ENCODE results near the gene ADAP1.

The ADAP1 gene

DNA sequence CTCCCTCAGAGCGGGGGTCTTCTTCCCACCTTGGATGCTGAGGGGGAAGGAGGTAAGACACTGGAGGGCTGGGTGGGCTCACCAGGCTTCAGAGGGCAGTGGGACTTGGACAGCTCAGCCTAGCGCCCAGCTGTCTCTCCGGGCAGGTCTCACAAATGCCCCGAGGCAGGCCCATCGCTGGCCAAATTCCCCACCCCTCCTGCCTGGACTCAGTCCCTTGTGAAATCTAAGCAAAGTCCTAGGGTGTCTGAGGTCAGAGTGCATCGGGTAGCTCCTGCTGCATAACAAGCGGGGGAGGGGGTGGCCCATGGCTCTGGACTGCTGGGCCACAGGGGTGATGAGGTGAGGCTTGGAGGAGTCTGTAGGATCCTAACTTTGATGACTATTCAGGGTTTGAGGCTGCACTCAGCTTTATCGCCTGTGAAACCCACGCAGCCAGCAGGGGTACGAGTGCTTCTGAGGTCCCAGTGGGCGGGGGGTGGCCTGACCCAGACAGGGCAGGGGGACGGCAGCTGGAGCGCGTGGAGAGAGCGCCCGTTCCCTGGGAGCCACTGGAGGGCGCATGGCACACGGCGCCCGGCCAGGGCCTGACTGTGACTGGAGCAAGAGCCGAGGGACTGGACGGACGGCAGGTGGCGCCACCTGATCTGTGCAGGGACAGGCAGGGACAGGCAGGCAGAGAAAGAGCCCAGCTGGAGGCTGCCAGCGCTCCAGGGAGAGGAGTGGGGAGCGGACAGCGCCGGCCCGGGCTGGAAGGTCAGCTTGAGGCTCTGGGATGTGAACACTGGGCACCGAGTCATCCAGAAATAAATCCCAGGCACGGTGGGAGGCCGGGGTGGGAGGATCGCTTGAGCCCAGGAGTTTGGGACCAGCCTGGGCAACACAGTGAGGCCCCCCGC, 38.5 kb upstream of the ADAP1 start:
- H3F3A ChIP-seq (ENCODE audit: insufficient read depth): peaks cover 11% of the 10 kb centered on the region; the same call in 1 of the 2 replicates
- H3K27me3 ChIP-seq (ENCODE audit: low read length): no peaks in the 10 kb centered on the region
- no peak overlapping the region for H3K4me3 ChIP-seq (ENCODE audit: insufficient read depth, low read length, poor library complexity, severe bottlenecking)
- H3K79me2 ChIP-seq (ENCODE audit: insufficient read depth, low read length): no peaks in the 10 kb centered on the region
- H3K36me3 ChIP-seq (ENCODE audit: low read length): no peaks in the 10 kb centered on the region
- H2AFZ ChIP-seq (ENCODE audit: low read depth, low read length, severe bottlenecking): no peak overlapping the region
- H3K9ac ChIP-seq (ENCODE audit: low read length): no peak overlapping the region
- H3K27ac ChIP-seq (ENCODE audit: low read depth, low read length): no peak overlapping the region
- H4K20me1 ChIP-seq (ENCODE audit: low read depth, low read length): no peaks in the 10 kb centered on the region
- TF ChIP-seq EZH2phosphoT487 (conservative IDR thresholded peaks at IDR 0.05; ENCODE audit: low read length): no peak
- TF ChIP-seq, protein P1, sequence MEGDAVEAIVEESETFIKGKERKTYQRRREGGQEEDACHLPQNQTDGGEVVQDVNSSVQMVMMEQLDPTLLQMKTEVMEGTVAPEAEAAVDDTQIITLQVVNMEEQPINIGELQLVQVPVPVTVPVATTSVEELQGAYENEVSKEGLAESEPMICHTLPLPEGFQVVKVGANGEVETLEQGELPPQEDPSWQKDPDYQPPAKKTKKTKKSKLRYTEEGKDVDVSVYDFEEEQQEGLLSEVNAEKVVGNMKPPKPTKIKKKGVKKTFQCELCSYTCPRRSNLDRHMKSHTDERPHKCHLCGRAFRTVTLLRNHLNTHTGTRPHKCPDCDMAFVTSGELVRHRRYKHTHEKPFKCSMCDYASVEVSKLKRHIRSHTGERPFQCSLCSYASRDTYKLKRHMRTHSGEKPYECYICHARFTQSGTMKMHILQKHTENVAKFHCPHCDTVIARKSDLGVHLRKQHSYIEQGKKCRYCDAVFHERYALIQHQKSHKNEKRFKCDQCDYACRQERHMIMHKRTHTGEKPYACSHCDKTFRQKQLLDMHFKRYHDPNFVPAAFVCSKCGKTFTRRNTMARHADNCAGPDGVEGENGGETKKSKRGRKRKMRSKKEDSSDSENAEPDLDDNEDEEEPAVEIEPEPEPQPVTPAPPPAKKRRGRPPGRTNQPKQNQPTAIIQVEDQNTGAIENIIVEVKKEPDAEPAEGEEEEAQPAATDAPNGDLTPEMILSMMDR (IDR thresholded peaks at IDR 0.05; ENCODE audit: insufficient read depth, low read length, poor library complexity, severe bottlenecking): peak; percentile 100
- H3K9me2 ChIP-seq (replicated peaks; ENCODE audit: insufficient read depth, low read length): no peaks in the 10 kb centered on the region
- no peak overlapping the region for H3K4me2 ChIP-seq (ENCODE audit: low read depth, low read length, poor library complexity, severe bottlenecking)
- no peaks in the 10 kb centered on the region for H3K9me3 ChIP-seq (ENCODE audit: insufficient read depth, low read length)

DNA sequence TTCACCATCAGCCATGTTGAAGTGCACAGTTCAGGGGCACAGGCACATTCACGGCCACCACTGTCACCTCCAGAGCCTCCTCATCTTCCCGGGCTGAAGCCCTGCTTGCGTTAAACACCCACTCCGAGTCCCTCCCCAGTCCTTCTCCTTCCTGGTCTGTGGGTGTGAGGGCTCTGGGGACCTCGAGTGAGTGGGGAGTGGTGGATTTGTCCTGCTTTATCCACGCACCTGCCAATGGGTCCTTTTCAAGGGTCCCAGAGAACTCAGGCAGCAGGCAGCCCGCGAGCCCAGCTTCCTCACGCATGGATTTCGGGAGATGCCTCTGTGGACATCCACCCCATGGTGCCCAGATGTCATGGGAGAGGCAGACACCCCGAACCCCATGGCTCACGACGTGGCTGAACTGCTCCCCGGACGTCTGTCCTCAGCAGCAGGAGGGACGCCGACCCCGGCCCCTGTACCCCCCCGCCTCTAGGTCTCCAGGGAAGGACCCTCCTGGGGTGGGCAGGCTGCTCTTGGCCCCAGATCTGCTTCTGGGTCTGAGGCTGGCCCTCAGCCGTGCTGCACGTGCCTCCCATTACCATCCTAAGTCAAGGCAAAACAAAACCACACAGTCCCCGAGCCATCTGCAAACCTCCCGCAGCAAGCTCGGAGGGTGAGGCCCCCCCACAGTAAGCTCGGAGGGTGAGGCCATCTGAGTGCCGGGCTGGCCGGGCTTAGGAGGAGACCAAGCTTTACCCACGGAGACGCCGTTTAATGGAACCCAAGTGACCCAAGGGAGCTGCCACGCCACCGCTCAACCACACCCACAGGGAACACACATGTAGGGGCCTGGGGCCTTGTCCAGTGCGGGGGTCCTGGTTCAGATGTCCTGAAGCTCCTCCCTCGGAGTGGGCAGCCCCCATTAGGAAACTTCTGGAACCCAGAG, 37.5 kb upstream of the ADAP1 start:
- Histone ChIP-seq H3K36me3 (ENCODE audit: low read length) (no peaks in the 10 kb centered on the region), H3K9me2 (replicated peaks; ENCODE audit: insufficient read depth, low read length) (no peaks in the 10 kb centered on the region), H3K27me3 (ENCODE audit: low read length) (no peaks in the 10 kb centered on the region), H4K20me1 (ENCODE audit: low read depth, low read length) (no peaks in the 10 kb centered on the region), H3K79me2 (ENCODE audit: insufficient read depth, low read length) (no peaks in the 10 kb centered on the region), H3K4me2 (ENCODE audit: low read depth, low read length, poor library complexity, severe bottlenecking) (no peak overlapping the region), H3K9ac (ENCODE audit: low read length) (no peak overlapping the region), H3F3A (ENCODE audit: insufficient read depth) (peaks cover 11% of the 10 kb centered on the region; the same call in 1 of the 2 replicates), H2AFZ (ENCODE audit: low read depth, low read length, severe bottlenecking) (no peak overlapping the region), H3K27ac (ENCODE audit: low read depth, low read length) (no peak overlapping the region), H3K9me3 (ENCODE audit: insufficient read depth, low read length) (no peaks in the 10 kb centered on the region), H3K4me3 (ENCODE audit: insufficient read depth, low read length, poor library complexity, severe bottlenecking) (no peak overlapping the region)
- TF ChIP-seq, protein P1 (IDR thresholded peaks at IDR 0.05; ENCODE audit: insufficient read depth, low read length, poor library complexity, severe bottlenecking): no peak
- TF ChIP-seq EZH2phosphoT487 (conservative IDR thresholded peaks at IDR 0.05; ENCODE audit: low read length): no peak

DNA sequence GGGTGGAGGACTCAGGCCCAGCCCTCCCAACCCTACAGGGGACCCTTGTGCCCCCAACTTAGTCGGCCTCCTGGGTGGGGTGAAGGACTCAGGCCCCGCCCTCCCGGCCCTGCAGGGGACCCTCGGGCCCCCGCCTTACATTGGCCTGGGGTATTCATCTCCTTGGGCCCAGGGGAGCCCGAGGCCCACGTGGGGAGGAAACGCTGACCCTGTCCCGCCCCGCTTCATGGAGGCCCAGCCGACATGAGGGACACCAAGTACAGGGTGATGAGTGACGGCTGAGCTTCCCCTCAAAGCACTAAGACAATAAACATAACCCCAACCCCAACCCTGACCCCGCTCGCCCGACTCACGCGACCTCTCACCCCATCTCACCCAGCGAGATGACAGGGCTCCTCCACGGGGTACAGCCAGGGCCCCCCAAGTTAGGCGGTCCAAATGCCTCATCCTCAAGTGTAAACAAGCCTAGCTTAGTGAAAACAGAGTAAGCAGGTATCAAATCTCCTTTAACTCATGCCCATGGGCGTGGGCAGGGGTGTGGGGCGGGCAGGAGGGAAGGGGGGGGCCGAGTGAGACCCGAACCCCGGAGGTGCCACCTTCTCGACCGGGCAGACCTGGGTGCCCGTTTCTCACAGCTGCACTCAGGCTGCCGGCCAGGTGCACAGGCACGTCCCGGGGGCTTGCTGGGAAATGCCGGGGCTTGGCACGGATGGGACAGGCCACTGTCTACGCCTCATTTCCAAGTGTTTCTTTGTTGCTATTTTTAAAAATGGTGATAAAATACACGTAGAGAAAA, 36.7 kb upstream of the ADAP1 start:
- Histone ChIP-seq H3K27ac (ENCODE audit: low read depth, low read length) (no peak overlapping the region), H3K9ac (ENCODE audit: low read length) (no peak overlapping the region), H2AFZ (ENCODE audit: low read depth, low read length, severe bottlenecking) (no peak overlapping the region), H3K4me3 (ENCODE audit: insufficient read depth, low read length, poor library complexity, severe bottlenecking) (no peak overlapping the region), H3K9me2 (replicated peaks; ENCODE audit: insufficient read depth, low read length) (no peaks in the 10 kb centered on the region), H3K27me3 (ENCODE audit: low read length) (no peaks in the 10 kb centered on the region), H3K9me3 (ENCODE audit: insufficient read depth, low read length) (no peaks in the 10 kb centered on the region), H4K20me1 (ENCODE audit: low read depth, low read length) (no peaks in the 10 kb centered on the region), H3K79me2 (ENCODE audit: insufficient read depth, low read length) (no peaks in the 10 kb centered on the region), H3K36me3 (ENCODE audit: low read length) (no peaks in the 10 kb centered on the region), H3K4me2 (ENCODE audit: low read depth, low read length, poor library complexity, severe bottlenecking) (no peak overlapping the region), H3F3A (ENCODE audit: insufficient read depth) (peaks cover 11% of the 10 kb centered on the region; the same call in 1 of the 2 replicates)
- TF ChIP-seq, protein P1 (IDR thresholded peaks at IDR 0.05; ENCODE audit: insufficient read depth, low read length, poor library complexity, severe bottlenecking): no peak
- TF ChIP-seq EZH2phosphoT487 (conservative IDR thresholded peaks at IDR 0.05; ENCODE audit: low read length): no peak
